Measurements from ENCODE around the gene OTUB1. TPM values are rescaled to one million over a fixed set of nuclear protein-coding genes. Genes with fewer than 3 reads are reported as not detected.
"Not testable (repeated sequence)": the region's sequence is repeated elsewhere in the genome, so short reads cannot be mapped to it uniquely, and the experiment has no call there.

OTUB1 gene
- total RNA-seq, 2 donors from 2014 or later = 59.4 to 84.2 TPM

- Mint-ChIP-seq H3K36me3 (ENCODE audit: low read depth) (no peaks in the 10 kb centered on the region), H3K27ac (no peak overlapping the region), H3K4me3 (no peak overlapping the region), H3K27me3 (peaks cover 21% of the 10 kb centered on the region), H3K4me1 (no peaks in the 10 kb centered on the region), H3K9me3 (no peaks in the 10 kb centered on the region)
- no peak for ATAC-seq (replicated peaks)
Measured at GRCh38 chr11:64034411-64034811, 48.2 kb downstream of the OTUB1 start.

- H3K36me3 Mint-ChIP-seq (ENCODE audit: low read depth) = no peaks in the 10 kb centered on the region
- peak overlapping the region; percentile 46 for H3K4me3 Mint-ChIP-seq
- ATAC-seq (replicated peaks) = no peak
- H3K9me3 Mint-ChIP-seq = no peaks in the 10 kb centered on the region
- H3K4me1 Mint-ChIP-seq = no peaks in the 10 kb centered on the region
- H3K27me3 Mint-ChIP-seq = peaks cover 21% of the 10 kb centered on the region
- H3K27ac Mint-ChIP-seq = no peak overlapping the region
Measured at GRCh38 chr11:64035081-64035524, 48.9 kb downstream of the OTUB1 start.

- Mint-ChIP-seq H3K27ac (no peak within 1 kb of the TSS), H3K27me3 (peaks cover 25% of the 10 kb centered on the region), H3K36me3 (ENCODE audit: low read depth) (no peaks in the 10 kb centered on the region), H3K4me1 (no peaks in the 10 kb centered on the region), H3K9me3 (no peaks in the 10 kb centered on the region), H3K4me3 (peak within 1 kb of the TSS; percentile 46)
- ATAC-seq (replicated peaks) = no peak
Measured at GRCh38 chr11:64035576-64035975, 49.3 kb downstream of the OTUB1 start, which contains the start of gene FLRT1. FLRT1 (plus strand) TSS chr11:64035931; CDS start chr11:64116268, 80,337 bp downstream.

- H3K36me3 Mint-ChIP-seq (ENCODE audit: low read depth) = no peaks in the 10 kb centered on the region
- no peaks in the 10 kb centered on the region for H3K4me1 Mint-ChIP-seq
- H3K27me3 Mint-ChIP-seq = peaks cover 26% of the 10 kb centered on the region
- H3K4me3 Mint-ChIP-seq = no peak overlapping the region
- no peak for ATAC-seq (replicated peaks)
- no peak overlapping the region for H3K27ac Mint-ChIP-seq
- H3K9me3 Mint-ChIP-seq = no peaks in the 10 kb centered on the region
Measured at GRCh38 chr11:64036087-64037026, 50.1 kb downstream of the OTUB1 start.

GRCh38 chr11:64037027-64037634, 50.9 kb downstream of the OTUB1 start:
- no peaks in the 10 kb centered on the region for H3K9me3 Mint-ChIP-seq
- no peak overlapping the region for H3K4me3 Mint-ChIP-seq
- ATAC-seq (replicated peaks) = no peak
- H3K27ac Mint-ChIP-seq = no peak overlapping the region
- peaks cover 26% of the 10 kb centered on the region for H3K27me3 Mint-ChIP-seq
- H3K4me1 Mint-ChIP-seq = no peaks in the 10 kb centered on the region
- H3K36me3 Mint-ChIP-seq (ENCODE audit: low read depth) = no peaks in the 10 kb centered on the region

- Mint-ChIP-seq H3K27ac (no peak overlapping the region), H3K4me1 (no peaks in the 10 kb centered on the region), H3K36me3 (ENCODE audit: low read depth) (no peaks in the 10 kb centered on the region), H3K27me3 (peaks cover 22% of the 10 kb centered on the region), H3K4me3 (no peak overlapping the region), H3K9me3 (no peaks in the 10 kb centered on the region)
- ATAC-seq (replicated peaks) = no peak
Measured at GRCh38 chr11:64038500-64038899, 52.3 kb downstream of the OTUB1 start.

- no peak for ATAC-seq (replicated peaks)
- H3K27me3 Mint-ChIP-seq = peaks cover 19% of the 10 kb centered on the region
- no peaks in the 10 kb centered on the region for H3K9me3 Mint-ChIP-seq
- no peak overlapping the region for H3K27ac Mint-ChIP-seq
- H3K4me1 Mint-ChIP-seq = no peaks in the 10 kb centered on the region
- no peak overlapping the region for H3K4me3 Mint-ChIP-seq
- no peaks in the 10 kb centered on the region for H3K36me3 Mint-ChIP-seq (ENCODE audit: low read depth)
Measured at GRCh38 chr11:64039012-64039665, 52.9 kb downstream of the OTUB1 start.

GRCh38 chr11:64040684-64041322, 54.6 kb downstream of the OTUB1 start:
- ATAC-seq (replicated peaks) = no peak
- no peaks in the 10 kb centered on the region for H3K4me1 Mint-ChIP-seq
- H3K27me3 Mint-ChIP-seq = peaks cover 8% of the 10 kb centered on the region
- no peak overlapping the region for H3K27ac Mint-ChIP-seq
- H3K9me3 Mint-ChIP-seq = no peaks in the 10 kb centered on the region
- H3K4me3 Mint-ChIP-seq = no peak overlapping the region
- no peaks in the 10 kb centered on the region for H3K36me3 Mint-ChIP-seq (ENCODE audit: low read depth)

- Mint-ChIP-seq H3K27ac (no peak overlapping the region), H3K4me3 (no peak overlapping the region), H3K36me3 (ENCODE audit: low read depth) (no peaks in the 10 kb centered on the region), H3K27me3 (peaks cover 8% of the 10 kb centered on the region), H3K9me3 (no peaks in the 10 kb centered on the region), H3K4me1 (no peaks in the 10 kb centered on the region)
- no peak for ATAC-seq (replicated peaks)
Measured at GRCh38 chr11:64041846-64042245, 55.6 kb downstream of the OTUB1 start.

- Mint-ChIP-seq H3K27me3 (peaks cover 8% of the 10 kb centered on the region), H3K4me3 (no peak overlapping the region), H3K4me1 (no peaks in the 10 kb centered on the region), H3K27ac (no peak overlapping the region), H3K36me3 (ENCODE audit: low read depth) (no peaks in the 10 kb centered on the region), H3K9me3 (no peaks in the 10 kb centered on the region)
- ATAC-seq (replicated peaks) = no peak
Measured at GRCh38 chr11:64042301-64042700, 56.1 kb downstream of the OTUB1 start.

GRCh38 chr11:64043545-64043944, 57.3 kb downstream of the OTUB1 start:
- Mint-ChIP-seq H3K9me3 (no peaks in the 10 kb centered on the region), H3K4me1 (no peaks in the 10 kb centered on the region), H3K36me3 (ENCODE audit: low read depth) (no peaks in the 10 kb centered on the region), H3K4me3 (no peak overlapping the region), H3K27ac (no peak overlapping the region), H3K27me3 (peaks cover 8% of the 10 kb centered on the region)
- no peak for ATAC-seq (replicated peaks)

GRCh38 chr11:64044730-64045393, 58.6 kb downstream of the OTUB1 start:
- H3K4me1 Mint-ChIP-seq = no peaks in the 10 kb centered on the region
- peaks cover 8% of the 10 kb centered on the region for H3K27me3 Mint-ChIP-seq
- ATAC-seq (replicated peaks) = no peak
- H3K27ac Mint-ChIP-seq = no peak overlapping the region
- no peaks in the 10 kb centered on the region for H3K36me3 Mint-ChIP-seq (ENCODE audit: low read depth)
- H3K9me3 Mint-ChIP-seq = no peaks in the 10 kb centered on the region
- no peak overlapping the region for H3K4me3 Mint-ChIP-seq

GRCh38 chr11:64045700-64046099, 59.5 kb downstream of the OTUB1 start:
- no peaks in the 10 kb centered on the region for H3K9me3 Mint-ChIP-seq
- peaks cover under 1% of the 10 kb centered on the region for H3K27me3 Mint-ChIP-seq
- no peak overlapping the region for H3K27ac Mint-ChIP-seq
- H3K4me3 Mint-ChIP-seq = no peak overlapping the region
- H3K4me1 Mint-ChIP-seq = no peaks in the 10 kb centered on the region
- ATAC-seq (replicated peaks) = no peak
- no peaks in the 10 kb centered on the region for H3K36me3 Mint-ChIP-seq (ENCODE audit: low read depth)

GRCh38 chr11:64047373-64047772, 61.1 kb downstream of the OTUB1 start:
- not testable (repeated sequence) for H3K4me3 Mint-ChIP-seq; H3K4me1 Mint-ChIP-seq; H3K36me3 Mint-ChIP-seq (ENCODE audit: low read depth); ATAC-seq (replicated peaks); H3K27me3 Mint-ChIP-seq; H3K9me3 Mint-ChIP-seq; H3K27ac Mint-ChIP-seq
